GM23338 (cell line): ENCODE results near the gene PHYH. TPM values are rescaled to one million over a fixed set of nuclear protein-coding genes. Genes with fewer than 3 reads are reported as not detected.
"Not testable (repeated sequence)": the region's sequence is repeated elsewhere in the genome, so short reads cannot be mapped to it uniquely, and the experiment has no call there.

Experiments used
- ATAC-seq: fragments of 200-7000 bp; cut with Tn5 transposase; 3 replicates; pipeline ENCODE4 v1.9.1; 2020
- DNase-seq: peaks from one replicate; pipeline ENCODE4 v3.0.0-alpha.2; 2015; ENCODE audit warnings: low spot score
- H2AFZ ChIP-seq: fragments of 200-600 bp; sonication (generic); 2 replicates; pipeline ENCODE4 v1.8.0; 2016; ENCODE audit warnings: antibody characterized with exemption, mild to moderate bottlenecking, moderate library complexity
- H3F3A ChIP-seq: fragments of 200-600 bp; sonication (generic); replicated peaks from 2 replicates; pipeline ENCODE4 v1.8.0; 2017; ENCODE audit warnings: antibody characterized with exemption, mixed run types, low read depth
- H3K27ac ChIP-seq: fragments of 200-600 bp; sonication (generic); 2 replicates; pipeline ENCODE4 v1.6.1; 2016; ENCODE audit warnings: low read depth
- H3K27me3 ChIP-seq: fragments of 200-600 bp; sonication (generic); 2 replicates; pipeline ENCODE4 v1.8.0; 2016; ENCODE audit warnings: mild to moderate bottlenecking, mixed run types, moderate library complexity; ENCODE audit not compliant: insufficient read depth
- H3K36me3 ChIP-seq: fragments of 200-600 bp; sonication (generic); 2 replicates; pipeline ENCODE4 v1.8.0; 2016; ENCODE audit warnings: mild to moderate bottlenecking; ENCODE audit not compliant: insufficient read depth
- H3K4me1 ChIP-seq: fragments of 200-600 bp; sonication (generic); 2 replicates; pipeline ENCODE4 v1.8.0; 2016; ENCODE audit warnings: mild to moderate bottlenecking, moderate library complexity; ENCODE audit not compliant: insufficient read depth
- H3K4me2 ChIP-seq: fragments of 200-600 bp; sonication (generic); 2 replicates; pipeline ENCODE4 v1.7.1; 2017; ENCODE audit warnings: mixed run types
- H3K4me3 ChIP-seq: fragments of 200-600 bp; sonication (generic); 2 replicates; pipeline ENCODE4 v1.6.1; 2016; ENCODE audit warnings: mixed run types
- H3K79me2 ChIP-seq: fragments of 200-600 bp; sonication (generic); replicated peaks from 2 replicates; pipeline ENCODE4 v1.8.0; 2017; ENCODE audit warnings: mild to moderate bottlenecking; ENCODE audit not compliant: insufficient read depth
- H3K9me2 ChIP-seq: fragments of 200-600 bp; sonication (generic); 2 replicates; pipeline ENCODE4 v1.8.0; 2017; ENCODE audit not compliant: insufficient read depth
- H4K20me1 ChIP-seq: fragments of 200-600 bp; sonication (generic); replicated peaks from 2 replicates; pipeline ENCODE4 v1.8.0; 2017; ENCODE audit warnings: mild to moderate bottlenecking; ENCODE audit not compliant: insufficient read depth
- H3K27ac Mint-ChIP-seq: 2 replicates; pipeline ENCODE4 v1.8.0; 2020; ENCODE audit warnings: inconsistent platforms, mild to moderate bottlenecking, moderate library complexity, mixed read lengths
- H3K27me3 Mint-ChIP-seq: 3 replicates; pipeline ENCODE4 v1.8.0; 2022; ENCODE audit warnings: low read depth, mild to moderate bottlenecking, moderate library complexity, mixed read lengths, inconsistent platforms; ENCODE audit not compliant: insufficient read depth, poor library complexity
- H3K36me3 Mint-ChIP-seq: 3 replicates; pipeline ENCODE4 v1.8.0; 2021; ENCODE audit warnings: low read depth, mild to moderate bottlenecking, inconsistent platforms, moderate library complexity, mixed read lengths
- H3K4me1 Mint-ChIP-seq: 3 replicates; pipeline ENCODE4 v1.8.0; 2020; ENCODE audit warnings: mild to moderate bottlenecking, inconsistent platforms, mixed read lengths
- H3K4me3 Mint-ChIP-seq: 3 replicates; pipeline ENCODE4 v1.8.0; 2021; ENCODE audit warnings: moderate library complexity, mild to moderate bottlenecking, inconsistent platforms, mixed read lengths
- H3K9me3 Mint-ChIP-seq: 3 replicates; pipeline ENCODE4 v1.8.0; 2020; ENCODE audit warnings: moderate library complexity, mild to moderate bottlenecking, inconsistent platforms, mixed read lengths
- CREB1 ChIP-seq: fragments of 250-450 bp; sonication (Bioruptor Pico); IDR thresholded peaks from 2 replicates; pipeline ENCODE4 v1.5.0; 2020; ENCODE audit warnings: low read depth, mild to moderate bottlenecking, moderate library complexity
- EZH2phosphoT487 ChIP-seq: fragments of 200-600 bp; sonication (generic); IDR thresholded peaks from one replicate; pipeline ENCODE4 v1.8.1; 2018; ENCODE audit warnings: antibody characterized with exemption; ENCODE audit not compliant: unreplicated experiment
- POLR2AphosphoS5 ChIP-seq: IDR thresholded peaks from 2 replicates; pipeline ENCODE4 v1.6.1; 2016; ENCODE audit warnings: antibody characterized with exemption, low read depth
- STAT1 ChIP-seq: IDR thresholded peaks from one replicate; pipeline ENCODE4 v1.6.1; 2016; ENCODE audit warnings: antibody characterized with exemption; ENCODE audit not compliant: unreplicated experiment
- ZNF114 ChIP-seq: fragments of 250-450 bp; sonication (Bioruptor Pico); IDR thresholded peaks from 2 replicates; pipeline ENCODE4 v1.5.0; 2020; ENCODE audit warnings: mild to moderate bottlenecking, moderate library complexity
- ZNF331 ChIP-seq: fragments of 250-450 bp; sonication (Bioruptor Pico); IDR thresholded peaks from 2 replicates; pipeline ENCODE4 v1.5.0; 2020; ENCODE audit warnings: low read depth, mild to moderate bottlenecking, moderate library complexity
- polyA plus RNA-seq: library from polyadenylated mRNA; unstranded; fragments of >200 nt; fragmentation: Nextera tagmentation; extraction: Ambion mirVana; gene quantifications from 2 replicates; pipeline ENCODE4 v1.2.1, GENCODE V29; 2016
- total RNA-seq: library from RNA; depleted of rRNA; stranded (reverse); fragments of >200 nt; shearing (Covaris generic); gene quantifications from 2 replicates; pipeline ENCODE4 v1.2.3, GENCODE V29; 2014
- TF ChIP-seq, protein P1 (sequence below): IDR thresholded peaks from one replicate; pipeline ENCODE4 v1.6.1; 2018; ENCODE audit warnings: antibody characterized with exemption; ENCODE audit not compliant: unreplicated experiment
- TF ChIP-seq, protein P2 (sequence below): IDR thresholded peaks from 2 replicates; pipeline ENCODE4 v1.6.1; 2016; ENCODE audit warnings: antibody characterized with exemption
- TF ChIP-seq, protein P3 (sequence below), 2 experiments: fragments of 200-600 bp in 1 of 2; sonication (generic) in 1 of 2; conservative IDR thresholded peaks; 2 replicates each; pipeline versions ENCODE4 v1.5.1 to v1.6.1; 2016 to 2017; ENCODE audit warnings: antibody characterized with exemption in 2 of 2, low read depth in 2 of 2, mild to moderate bottlenecking in 2 of 2, moderate library complexity in 1 of 2

Gene PHYH
- total and polyA plus RNA-seq, 2 experiments from 2014 or later, result 10.9 to 29.8 TPM

DNA sequence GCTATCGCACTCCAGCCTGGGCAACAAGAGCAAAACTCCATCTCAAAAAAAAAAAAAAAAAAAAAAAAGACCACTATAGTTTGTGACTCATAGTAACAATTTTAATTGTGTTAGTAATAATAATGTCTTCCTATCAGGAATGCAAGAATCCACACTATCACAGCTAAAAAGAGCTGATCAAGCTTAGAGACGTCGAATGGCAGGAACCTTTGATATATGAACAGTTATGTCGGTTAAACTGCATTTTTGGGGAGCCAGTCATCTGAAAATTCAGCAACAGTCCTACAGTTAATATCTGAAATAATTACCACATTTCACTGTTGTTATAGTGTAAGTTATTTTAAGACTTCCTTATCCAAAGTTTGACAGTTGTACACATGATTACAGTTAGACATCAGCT, 8.8 kb downstream of the PHYH start:
- Mint-ChIP-seq H3K4me3 (no peak overlapping the region), H3K27me3 (peaks cover 8% of the 10 kb centered on the region), H3K4me1 (peaks cover 8% of the 10 kb centered on the region), H3K27ac (no peak overlapping the region), H3K9me3 (no peaks in the 10 kb centered on the region), H3K36me3 (peaks cover 6% of the 10 kb centered on the region; the same call in 2 of the 3 replicates)
- Histone ChIP-seq H3K36me3 (no peaks in the 10 kb centered on the region), H3K4me1 (peaks cover 7% of the 10 kb centered on the region; the same call in 1 of the 2 replicates), H3K4me2 (no peak overlapping the region), H3K27ac (no peak overlapping the region), H3K4me3 (no peak overlapping the region), H3K79me2 (no peaks in the 10 kb centered on the region), H4K20me1 (no peaks in the 10 kb centered on the region), H2AFZ (no peak overlapping the region), H3K9me2 (no peaks in the 10 kb centered on the region), H3K27me3 (no peaks in the 10 kb centered on the region), H3F3A (peaks cover 3% of the 10 kb centered on the region; the same call in 1 of the 2 replicates)
- TF ChIP-seq CREB1 (CRISPR knock-in tag) (no peak), STAT1 (no peak), EZH2phosphoT487 (no peak), ZNF114 (CRISPR knock-in tag) (no peak)
- TF ChIP-seq, protein P1, sequence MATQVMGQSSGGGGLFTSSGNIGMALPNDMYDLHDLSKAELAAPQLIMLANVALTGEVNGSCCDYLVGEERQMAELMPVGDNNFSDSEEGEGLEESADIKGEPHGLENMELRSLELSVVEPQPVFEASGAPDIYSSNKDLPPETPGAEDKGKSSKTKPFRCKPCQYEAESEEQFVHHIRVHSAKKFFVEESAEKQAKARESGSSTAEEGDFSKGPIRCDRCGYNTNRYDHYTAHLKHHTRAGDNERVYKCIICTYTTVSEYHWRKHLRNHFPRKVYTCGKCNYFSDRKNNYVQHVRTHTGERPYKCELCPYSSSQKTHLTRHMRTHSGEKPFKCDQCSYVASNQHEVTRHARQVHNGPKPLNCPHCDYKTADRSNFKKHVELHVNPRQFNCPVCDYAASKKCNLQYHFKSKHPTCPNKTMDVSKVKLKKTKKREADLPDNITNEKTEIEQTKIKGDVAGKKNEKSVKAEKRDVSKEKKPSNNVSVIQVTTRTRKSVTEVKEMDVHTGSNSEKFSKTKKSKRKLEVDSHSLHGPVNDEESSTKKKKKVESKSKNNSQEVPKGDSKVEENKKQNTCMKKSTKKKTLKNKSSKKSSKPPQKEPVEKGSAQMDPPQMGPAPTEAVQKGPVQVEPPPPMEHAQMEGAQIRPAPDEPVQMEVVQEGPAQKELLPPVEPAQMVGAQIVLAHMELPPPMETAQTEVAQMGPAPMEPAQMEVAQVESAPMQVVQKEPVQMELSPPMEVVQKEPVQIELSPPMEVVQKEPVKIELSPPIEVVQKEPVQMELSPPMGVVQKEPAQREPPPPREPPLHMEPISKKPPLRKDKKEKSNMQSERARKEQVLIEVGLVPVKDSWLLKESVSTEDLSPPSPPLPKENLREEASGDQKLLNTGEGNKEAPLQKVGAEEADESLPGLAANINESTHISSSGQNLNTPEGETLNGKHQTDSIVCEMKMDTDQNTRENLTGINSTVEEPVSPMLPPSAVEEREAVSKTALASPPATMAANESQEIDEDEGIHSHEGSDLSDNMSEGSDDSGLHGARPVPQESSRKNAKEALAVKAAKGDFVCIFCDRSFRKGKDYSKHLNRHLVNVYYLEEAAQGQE, result no peak
- TF ChIP-seq, protein P2, sequence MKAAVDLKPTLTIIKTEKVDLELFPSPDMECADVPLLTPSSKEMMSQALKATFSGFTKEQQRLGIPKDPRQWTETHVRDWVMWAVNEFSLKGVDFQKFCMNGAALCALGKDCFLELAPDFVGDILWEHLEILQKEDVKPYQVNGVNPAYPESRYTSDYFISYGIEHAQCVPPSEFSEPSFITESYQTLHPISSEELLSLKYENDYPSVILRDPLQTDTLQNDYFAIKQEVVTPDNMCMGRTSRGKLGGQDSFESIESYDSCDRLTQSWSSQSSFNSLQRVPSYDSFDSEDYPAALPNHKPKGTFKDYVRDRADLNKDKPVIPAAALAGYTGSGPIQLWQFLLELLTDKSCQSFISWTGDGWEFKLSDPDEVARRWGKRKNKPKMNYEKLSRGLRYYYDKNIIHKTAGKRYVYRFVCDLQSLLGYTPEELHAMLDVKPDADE, result no peak
- TF ChIP-seq, protein P3, sequence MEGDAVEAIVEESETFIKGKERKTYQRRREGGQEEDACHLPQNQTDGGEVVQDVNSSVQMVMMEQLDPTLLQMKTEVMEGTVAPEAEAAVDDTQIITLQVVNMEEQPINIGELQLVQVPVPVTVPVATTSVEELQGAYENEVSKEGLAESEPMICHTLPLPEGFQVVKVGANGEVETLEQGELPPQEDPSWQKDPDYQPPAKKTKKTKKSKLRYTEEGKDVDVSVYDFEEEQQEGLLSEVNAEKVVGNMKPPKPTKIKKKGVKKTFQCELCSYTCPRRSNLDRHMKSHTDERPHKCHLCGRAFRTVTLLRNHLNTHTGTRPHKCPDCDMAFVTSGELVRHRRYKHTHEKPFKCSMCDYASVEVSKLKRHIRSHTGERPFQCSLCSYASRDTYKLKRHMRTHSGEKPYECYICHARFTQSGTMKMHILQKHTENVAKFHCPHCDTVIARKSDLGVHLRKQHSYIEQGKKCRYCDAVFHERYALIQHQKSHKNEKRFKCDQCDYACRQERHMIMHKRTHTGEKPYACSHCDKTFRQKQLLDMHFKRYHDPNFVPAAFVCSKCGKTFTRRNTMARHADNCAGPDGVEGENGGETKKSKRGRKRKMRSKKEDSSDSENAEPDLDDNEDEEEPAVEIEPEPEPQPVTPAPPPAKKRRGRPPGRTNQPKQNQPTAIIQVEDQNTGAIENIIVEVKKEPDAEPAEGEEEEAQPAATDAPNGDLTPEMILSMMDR (conservative IDR thresholded peaks at IDR 0.05; ENCODE audit: low read depth in 2 of 2), result no peak
- ATAC-seq (no peak), DNase-seq (no peak)

DNA sequence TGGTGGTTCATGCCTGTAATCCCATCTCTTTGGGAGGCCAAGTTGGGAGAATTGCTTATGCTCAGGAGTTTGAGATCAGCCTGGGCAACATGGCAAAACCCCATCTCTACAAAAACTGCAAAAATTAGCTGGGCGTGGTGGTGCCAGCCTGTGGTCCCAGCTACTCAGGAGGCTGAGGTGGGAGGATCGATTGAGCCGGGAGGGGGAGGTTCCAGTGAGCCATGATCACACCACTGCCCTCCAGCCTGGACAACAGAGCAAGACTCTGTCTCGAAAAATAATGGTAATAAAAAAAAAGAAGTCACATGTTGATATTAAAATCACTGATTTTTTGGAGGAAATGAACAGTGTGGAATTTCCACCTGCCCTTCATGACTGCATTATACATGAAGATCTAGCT, 15.8 kb downstream of the PHYH start:
- ATAC-seq (no peak), DNase-seq (no peak)
- Histone ChIP-seq H3F3A (no peaks in the 10 kb centered on the region), H3K9me2 (no peaks in the 10 kb centered on the region), H3K27ac (no peak overlapping the region), H3K27me3 (no peaks in the 10 kb centered on the region), H2AFZ (no peak overlapping the region), H3K4me1 (no peaks in the 10 kb centered on the region), H3K79me2 (no peaks in the 10 kb centered on the region), H3K36me3 (no peaks in the 10 kb centered on the region), H3K4me3 (no peak overlapping the region), H4K20me1 (no peaks in the 10 kb centered on the region), H3K4me2 (no peak overlapping the region)
- no peaks in the 10 kb centered on the region for H3K9me3 Mint-ChIP-seq
- TF ChIP-seq ZNF114 (CRISPR knock-in tag) (no peak), ZNF331 (CRISPR knock-in tag) (no peak), POLR2AphosphoS5 (no peak)
- H3K4me1 Mint-ChIP-seq, result no peaks in the 10 kb centered on the region
- H3K27me3 Mint-ChIP-seq, result peaks cover 6% of the 10 kb centered on the region
- no peak overlapping the region for H3K4me3 Mint-ChIP-seq
- no peak overlapping the region for H3K27ac Mint-ChIP-seq
- peaks cover 6% of the 10 kb centered on the region for H3K36me3 Mint-ChIP-seq

DNA sequence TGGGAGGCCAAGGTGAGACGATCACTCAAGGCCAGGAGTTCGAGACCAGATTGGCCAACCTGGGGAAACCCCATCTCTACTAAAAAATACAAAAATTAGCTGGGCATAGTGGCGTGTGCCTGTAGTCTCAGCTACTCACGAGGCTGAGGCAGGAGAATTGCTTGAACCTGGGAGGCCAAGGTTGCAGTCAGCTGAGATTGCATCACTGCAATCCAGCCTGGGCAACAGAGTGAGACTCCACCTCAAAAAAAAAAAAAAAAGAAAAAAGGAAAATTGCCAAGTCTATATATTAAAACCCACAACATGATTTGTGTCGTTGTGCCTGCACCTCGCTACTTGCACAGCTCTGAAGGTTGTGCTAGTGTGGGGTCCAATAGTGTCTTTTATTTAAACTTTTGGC, 17.5 kb downstream of the PHYH start:
- not testable (repeated sequence) for H3K36me3 Mint-ChIP-seq, H3K27me3 ChIP-seq, H3K27ac ChIP-seq, H2AFZ ChIP-seq, H4K20me1 ChIP-seq, H3K27me3 Mint-ChIP-seq, H3K4me2 ChIP-seq, H3K4me1 ChIP-seq, H3K4me3 Mint-ChIP-seq, H3F3A ChIP-seq, H3K4me3 ChIP-seq, ATAC-seq, H3K79me2 ChIP-seq, DNase-seq, H3K9me3 Mint-ChIP-seq, H3K4me1 Mint-ChIP-seq, H3K27ac Mint-ChIP-seq, H3K9me2 ChIP-seq, H3K36me3 ChIP-seq
